ENCODE measurements around the gene ATAD2B.

- TF ChIP-seq CTCF (IDR thresholded peaks at IDR 0.05) (no peak), POLR2A (IDR thresholded peaks at IDR 0.05) (no peak)
Observed at GRCh38 chr2:23769364-23769763, 157.6 kb downstream of the ATAD2B start.

Measured in body of pancreas (tissue), 4 donors.